ENCODE results near the gene ZBTB20.

The ZBTB20 gene

GRCh38 chr3:114746502-114746901, 400.6 kb downstream of the ZBTB20 start:
- no peak for DNase-seq

GRCh38 chr3:114745322-114746240, 401.5 kb downstream of the ZBTB20 start:
- DNase-seq: no peak

- no peak for DNase-seq
These were observed 403.2 kb downstream of the ZBTB20 start for GRCh38 chr3:114743746-114744485.

GRCh38 chr3:114741066-114741465, 406.0 kb downstream of the ZBTB20 start:
- DNase-seq: no peak

GRCh38 chr3:114739627-114740026, 407.5 kb downstream of the ZBTB20 start:
- no peak for DNase-seq

GRCh38 chr3:114732353-114732752, 414.7 kb downstream of the ZBTB20 start:
- DNase-seq: no peak

GRCh38 chr3:114730397-114730796, 416.7 kb downstream of the ZBTB20 start:
- no peak for DNase-seq

GRCh38 chr3:114727373-114727772, 419.7 kb downstream of the ZBTB20 start:
- DNase-seq: no peak

GRCh38 chr3:114725966-114726365, 421.1 kb downstream of the ZBTB20 start:
- no peak for DNase-seq

- DNase-seq: no peak
These were observed 424.6 kb downstream of the ZBTB20 start for GRCh38 chr3:114722530-114722929.

- DNase-seq: no peak
These were observed 425.2 kb downstream of the ZBTB20 start for GRCh38 chr3:114721864-114722263.

GRCh38 chr3:114721209-114721608, 425.9 kb downstream of the ZBTB20 start:
- no peak for DNase-seq

GRCh38 chr3:114718898-114719210, 428.2 kb downstream of the ZBTB20 start:
- no peak for DNase-seq

- DNase-seq: no peak
These were observed 428.8 kb downstream of the ZBTB20 start for GRCh38 chr3:114718071-114718897.

GRCh38 chr3:114716916-114717315, 430.2 kb downstream of the ZBTB20 start:
- no peak for DNase-seq

- DNase-seq: no peak
These were observed 431.0 kb downstream of the ZBTB20 start for GRCh38 chr3:114716126-114716525.

GRCh38 chr3:114714957-114715460, 432.1 kb downstream of the ZBTB20 start:
- DNase-seq: no peak

- DNase-seq: no peak
These were observed 432.9 kb downstream of the ZBTB20 start for GRCh38 chr3:114714237-114714636.

GRCh38 chr3:114712728-114713492, 434.2 kb downstream of the ZBTB20 start:
- no peak for DNase-seq

- DNase-seq: no peak
These were observed 435.7 kb downstream of the ZBTB20 start for GRCh38 chr3:114711321-114711886.

- DNase-seq: no peak
These were observed 438.0 kb downstream of the ZBTB20 start for GRCh38 chr3:114709102-114709501.
